ENCODE measurements around the gene FARP2.
A peak's percentile ranks its signal among the peaks of the same experiment; 100 is the strongest.
"Not testable (repeated sequence)": the region's sequence is repeated elsewhere in the genome, so short reads cannot be mapped to it uniquely, and the experiment has no call there.

The FARP2 gene

GRCh38 chr2:241505086-241505780, 149.1 kb downstream of the FARP2 start:
- DNase-seq (ENCODE audit: low read depth), result no peak

- no peak for DNase-seq (ENCODE audit: low read depth)
These were observed 149.7 kb downstream of the FARP2 start for GRCh38 chr2:241505781-241506201.

- not testable (repeated sequence) for DNase-seq (ENCODE audit: low read depth)
These were observed 150.2 kb downstream of the FARP2 start for GRCh38 chr2:241506317-241506716.

- DNase-seq (ENCODE audit: low read depth), result no peak
These were observed 150.8 kb downstream of the FARP2 start for GRCh38 chr2:241506793-241507429.

GRCh38 chr2:241507430-241508239, 151.6 kb downstream of the FARP2 start:
- peak; percentile 45 for DNase-seq (ENCODE audit: low read depth)

- DNase-seq (ENCODE audit: low read depth), result peak; percentile 99
These were observed 152.4 kb downstream of the FARP2 start, which contains the start of gene STK25 for GRCh38 chr2:241508240-241509154. TSS of gene STK25 (minus strand) at chr2:241508584. CDS start at chr2:241508035, 549 bp downstream.

GRCh38 chr2:241509155-241509784, 153.2 kb downstream of the FARP2 start:
- no peak for DNase-seq (ENCODE audit: low read depth)

- no peak for DNase-seq (ENCODE audit: low read depth)
These were observed 155.1 kb downstream of the FARP2 start for GRCh38 chr2:241511091-241511741.

- DNase-seq (ENCODE audit: low read depth), result peak; percentile 43
These were observed 158.5 kb downstream of the FARP2 start for GRCh38 chr2:241514553-241514952.

GRCh38 chr2:241514986-241515737, 159.1 kb downstream of the FARP2 start:
- no peak for DNase-seq (ENCODE audit: low read depth)

GRCh38 chr2:241516520-241516965, 160.5 kb downstream of the FARP2 start:
- DNase-seq (ENCODE audit: low read depth), result no peak

- no peak for DNase-seq (ENCODE audit: low read depth)
These were observed 161.2 kb downstream of the FARP2 start for GRCh38 chr2:241517297-241517696.

- no peak for DNase-seq (ENCODE audit: low read depth)
These were observed 163.6 kb downstream of the FARP2 start for GRCh38 chr2:241519669-241520068.

- DNase-seq (ENCODE audit: low read depth), result no peak
These were observed 166.4 kb downstream of the FARP2 start for GRCh38 chr2:241522477-241522876.

- not testable (repeated sequence) for DNase-seq (ENCODE audit: low read depth)
These were observed 170.0 kb downstream of the FARP2 start for GRCh38 chr2:241525818-241526780.

- no peak for DNase-seq (ENCODE audit: low read depth)
These were observed 174.5 kb downstream of the FARP2 start for GRCh38 chr2:241530571-241530970.

GRCh38 chr2:241531161-241531722, 175.2 kb downstream of the FARP2 start:
- DNase-seq (ENCODE audit: low read depth), result no peak

GRCh38 chr2:241532168-241532567, 176.1 kb downstream of the FARP2 start:
- no peak for DNase-seq (ENCODE audit: low read depth)

Measured in iris pigment epithelial cell (primary cell).